Renal pelvis (tissue), 4 donors: Measurements from ENCODE around the gene HYAL2. TPM values are rescaled to one million over a fixed set of nuclear protein-coding genes. Genes with fewer than 3 reads are reported as not detected.
"Not testable (repeated sequence)": the region's sequence is repeated elsewhere in the genome, so short reads cannot be mapped to it uniquely, and the experiment has no call there.

Experiments
- DNase-seq: peaks from one replicate; pipeline ENCODE4 v3.0.0-alpha.2; 2013
- polyA plus RNA-seq, 3 donors: library from polyadenylated mRNA; unstranded; fragments of 120-200 nt; gene quantifications; one replicate each; pipeline ENCODE4 v1.2.1, GENCODE V29; 2013; ENCODE audit not compliant: insufficient read length in 3 of 3

Gene HYAL2
- polyA plus RNA-seq, 3 donors, result 65.4 to 95.1 (median 80.3) TPM

DNA sequence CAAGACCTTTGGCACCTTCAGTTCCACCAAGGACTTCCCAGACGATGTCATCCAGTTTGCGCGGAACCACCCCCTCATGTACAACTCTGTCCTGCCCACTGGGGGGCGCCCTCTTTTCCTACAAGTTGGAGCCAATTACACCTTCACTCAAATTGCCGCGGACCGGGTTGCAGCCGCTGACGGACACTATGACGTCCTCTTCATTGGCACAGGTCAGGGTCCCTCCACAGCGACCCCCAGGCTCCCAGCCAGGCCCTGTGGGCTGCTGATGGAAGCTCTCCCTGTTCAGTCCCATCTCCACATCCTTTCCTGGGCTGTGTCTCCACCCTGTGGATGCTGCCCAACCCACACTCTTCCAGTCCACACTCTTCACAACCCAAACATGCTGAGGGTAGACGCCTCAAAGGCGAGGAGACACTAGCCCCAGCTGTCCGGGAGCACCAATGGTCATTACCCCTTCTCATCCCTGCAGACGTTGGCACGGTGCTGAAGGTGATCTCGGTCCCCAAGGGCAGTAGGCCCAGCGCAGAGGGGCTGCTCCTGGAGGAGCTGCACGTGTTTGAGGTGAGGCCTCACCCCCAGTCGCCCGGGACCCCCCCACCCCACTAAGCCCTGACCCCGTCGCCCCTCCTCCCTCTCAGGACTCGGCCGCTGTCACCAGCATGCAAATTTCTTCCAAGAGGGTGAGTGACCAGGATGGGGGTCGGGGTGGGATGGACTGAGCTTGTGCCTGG, 48.0 kb downstream of the HYAL2 start:
- DNase-seq, result no peak

GRCh38 chr3:50273689-50274065, 48.9 kb downstream of the HYAL2 start:
- no peak for DNase-seq

- DNase-seq, result peak; percentile 78
Observed at GRCh38 chr3:50272911-50273688, 49.4 kb downstream of the HYAL2 start.

GRCh38 chr3:50272538-50272910, 50.0 kb downstream of the HYAL2 start:
- DNase-seq, result not testable (repeated sequence)

DNA sequence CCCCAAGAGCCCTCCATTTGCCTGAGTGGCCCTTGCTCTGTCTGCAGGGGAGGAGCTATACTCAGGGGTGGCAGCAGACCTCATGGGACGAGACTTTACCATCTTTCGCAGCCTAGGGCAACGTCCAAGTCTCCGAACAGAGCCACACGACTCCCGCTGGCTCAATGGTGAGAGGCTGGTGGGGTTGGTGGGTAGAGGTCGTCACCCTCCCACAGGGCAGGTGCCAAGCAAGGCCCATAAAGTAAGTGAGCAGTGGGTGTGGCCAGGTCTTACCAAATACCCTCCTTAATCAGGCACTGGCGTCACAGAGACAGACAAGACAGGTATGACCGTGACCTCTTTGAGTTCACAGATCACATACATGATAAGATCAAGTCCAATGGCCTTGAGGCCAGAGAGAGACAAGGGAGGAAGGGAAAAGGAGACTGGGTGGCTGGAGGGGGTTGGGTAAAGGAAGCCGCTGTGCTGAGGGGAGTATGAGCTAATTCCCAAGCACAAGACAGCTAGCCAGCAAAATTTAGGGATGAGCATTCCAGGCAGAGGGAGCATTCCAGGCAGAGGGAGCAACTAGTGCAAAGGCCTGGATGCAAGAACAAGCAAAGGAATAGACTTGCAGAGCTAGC, 51.1 kb downstream of the HYAL2 start:
- no peak for DNase-seq

DNA sequence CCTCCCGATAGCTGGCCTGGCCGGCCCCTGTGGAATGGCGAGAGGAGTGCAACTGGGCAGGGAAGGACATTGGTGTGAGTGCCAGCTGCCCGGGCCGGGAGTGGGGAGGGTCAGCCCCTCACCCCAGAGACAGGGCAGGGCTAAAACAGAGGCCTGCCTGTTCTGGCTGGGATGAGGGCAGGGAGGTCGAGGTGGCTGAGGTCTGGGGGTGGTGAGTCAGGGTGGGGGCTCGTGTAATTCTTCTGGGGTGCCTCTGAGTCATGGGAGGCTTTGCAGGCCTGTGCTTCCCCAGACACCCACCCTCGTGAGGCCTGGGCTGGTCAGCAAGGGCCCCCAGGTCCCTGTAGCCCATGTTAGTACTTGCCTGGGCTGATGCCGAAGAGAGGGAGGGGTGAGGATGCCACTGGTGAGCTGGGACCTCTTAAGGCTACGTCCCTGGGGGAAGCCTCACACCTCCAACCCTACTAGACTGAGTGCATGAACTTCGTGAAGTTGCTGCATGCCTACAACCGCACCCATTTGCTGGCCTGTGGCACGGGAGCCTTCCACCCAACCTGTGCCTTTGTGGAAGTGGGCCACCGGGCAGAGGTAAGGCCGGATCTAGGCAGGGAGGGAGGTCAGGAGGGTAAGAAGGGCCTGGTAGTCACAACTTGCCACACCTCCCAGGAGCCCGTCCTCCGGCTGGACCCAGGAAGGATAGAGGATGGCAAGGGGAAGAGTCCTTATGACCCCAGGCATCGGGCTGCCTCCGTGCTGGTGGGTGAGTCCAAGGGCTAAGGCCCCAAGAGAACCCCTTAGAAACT, 51.9 kb downstream of the HYAL2 start:
- no peak for DNase-seq

DNA sequence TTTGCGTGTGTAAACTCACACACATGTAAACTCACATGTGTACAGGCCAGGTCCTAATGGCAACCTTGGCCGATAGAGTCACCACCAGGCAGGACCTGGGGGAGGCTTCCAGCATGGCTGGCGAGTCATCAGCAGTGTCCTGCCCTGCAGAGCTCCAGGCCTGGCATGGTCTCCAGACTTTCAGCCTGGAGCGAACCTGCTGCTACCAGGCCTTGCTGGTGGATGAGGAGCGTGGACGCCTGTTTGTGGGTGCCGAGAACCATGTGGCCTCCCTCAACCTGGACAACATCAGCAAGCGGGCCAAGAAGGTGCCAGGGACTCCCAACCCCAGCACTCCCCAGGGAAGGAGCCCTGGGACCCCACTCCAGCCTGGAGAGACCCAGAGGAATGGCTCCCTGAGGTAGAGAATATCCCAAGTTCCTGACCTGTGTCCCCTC, 52.5 kb downstream of the HYAL2 start:
- no peak for DNase-seq

- DNase-seq, result no peak
Observed at GRCh38 chr3:50269460-50269859, 53.1 kb downstream of the HYAL2 start.

DNA sequence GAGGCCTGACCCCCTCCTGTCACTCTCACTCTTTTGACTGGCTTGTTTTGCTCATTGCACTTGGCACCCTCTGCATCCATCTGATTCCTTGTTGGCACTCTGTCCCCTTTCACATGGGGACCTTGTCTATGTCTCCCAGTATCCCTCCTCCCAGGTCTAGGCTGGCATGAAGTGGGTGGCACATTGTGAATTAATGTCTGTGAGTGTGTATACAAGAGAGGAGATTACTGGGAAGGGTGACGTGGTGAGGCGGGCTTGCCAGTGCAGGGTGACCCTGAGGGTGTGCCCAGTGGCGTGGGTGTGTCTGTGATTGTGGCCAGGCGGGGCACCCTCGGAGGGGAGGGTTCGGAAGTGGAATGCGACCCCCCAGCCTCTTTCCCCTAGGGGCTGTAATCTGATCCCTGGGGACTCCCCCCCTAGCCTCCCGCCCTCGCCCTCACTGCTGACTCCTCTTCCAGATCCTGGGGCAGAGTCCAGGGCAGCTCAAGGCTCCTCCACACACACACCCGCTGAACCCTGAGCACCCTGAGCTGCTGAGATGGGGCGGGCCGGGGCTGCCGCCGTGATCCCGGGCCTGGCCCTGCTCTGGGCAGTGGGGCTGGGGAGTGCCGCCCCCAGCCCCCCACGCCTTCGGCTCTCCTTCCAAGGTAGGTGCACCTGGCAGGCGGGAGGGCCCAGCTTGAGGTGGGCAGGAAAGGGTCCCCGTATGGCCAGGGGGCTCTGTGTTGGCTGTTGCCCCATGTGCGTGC, 53.7 kb downstream of the HYAL2 start, which contains the start of gene SEMA3B:
SEMA3B (plus strand) TSS at position 445 of the 749 bp plus-strand sequence; CDS start at position 539, 94 bp downstream.
- peak; percentile 72 for DNase-seq

DNA sequence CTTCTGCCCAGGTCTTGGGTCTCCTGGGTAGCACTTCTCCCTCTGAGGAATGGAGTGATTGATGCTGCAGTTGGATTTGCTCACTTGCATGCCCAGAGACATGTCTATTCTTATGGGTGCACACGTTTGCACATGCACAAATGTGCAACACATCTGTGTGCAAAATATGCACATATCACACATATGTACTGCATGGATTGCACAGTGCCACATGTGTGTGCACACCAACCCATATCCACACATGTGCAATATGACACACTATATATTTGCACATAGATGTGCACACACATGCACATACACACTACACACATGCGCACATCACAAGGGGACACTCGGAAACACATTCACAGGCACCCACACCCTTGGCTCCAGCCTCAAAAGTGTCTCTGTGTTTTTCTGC, 54.3 kb downstream of the HYAL2 start:
- no peak for DNase-seq

Other genes starting within 250 kb of the HYAL2 start
- gene RBM5, start 233.8 kb downstream of the HYAL2 start, polyA plus RNA-seq, result 100 to 1,000 TPM; 250 to 390 (median 367) TPM
- gene SEMA3F, start 167.4 kb downstream of the HYAL2 start, polyA plus RNA-seq, result 10 to 100 TPM; 75.3 to 87.7 (median 78.6) TPM
- under 1 TPM in 1 of 3 donors, not detected in 2; 0.03 TPM for gene GNAT1, start 131.1 kb downstream of the HYAL2 start, polyA plus RNA-seq
- 1 to 10 TPM; 8.3 to 9.4 (median 9.1) TPM for gene SLC38A3, start 117.5 kb downstream of the HYAL2 start, polyA plus RNA-seq
- 100 to 1,000 TPM; 191 to 239 (median 193) TPM for gene GNAI2, start 86.5 kb downstream of the HYAL2 start, polyA plus RNA-seq
- gene SEMA3B, start 53.6 kb downstream of the HYAL2 start, polyA plus RNA-seq, result 100 to 1,000 TPM; 100 to 126 (median 122) TPM
- 1 to 10 TPM in 1 of 3 donors, under 1 TPM in 2; 0.31 to 1.5 (median 0.69) TPM for gene LSMEM2, start 43.7 kb downstream of the HYAL2 start, polyA plus RNA-seq
- 10 to 100 TPM; 44.4 to 52.2 (median 51.1) TPM for gene IFRD2, start 30.3 kb downstream of the HYAL2 start, polyA plus RNA-seq
- gene HYAL3, start 23.3 kb downstream of the HYAL2 start, polyA plus RNA-seq, result 1 to 10 TPM; 3.9 to 5.7 (median 4.0) TPM
- 10 to 100 TPM in 2 of 3 donors, 1 to 10 TPM in 1; 8.5 to 11.1 (median 10.5) TPM for gene NAA80, start 23.3 kb downstream of the HYAL2 start, polyA plus RNA-seq
- gene HYAL1, start 19.2 kb downstream of the HYAL2 start, polyA plus RNA-seq, result 1 to 10 TPM; 6.1 to 9.4 (median 7.7) TPM
- 10 to 100 TPM; 23.8 to 29.8 (median 28.0) TPM for gene TUSC2, start 5.5 kb upstream of the HYAL2 start, polyA plus RNA-seq
- 10 to 100 TPM; 21.0 to 22.6 (median 21.5) TPM for gene RASSF1, start 18.1 kb upstream of the HYAL2 start, polyA plus RNA-seq
- gene ZMYND10, start 23.0 kb upstream of the HYAL2 start, polyA plus RNA-seq, result 1 to 10 TPM; 3.4 to 4.5 (median 3.9) TPM
- 10 to 100 TPM; 29.2 to 32.9 (median 32.3) TPM for gene NPRL2, start 28.0 kb upstream of the HYAL2 start, polyA plus RNA-seq
- gene CYB561D2, start 28.1 kb upstream of the HYAL2 start, polyA plus RNA-seq, result 10 to 100 TPM; 16.8 to 17.9 (median 17.7) TPM
- 10 to 100 TPM; 38.7 to 50.1 (median 45.9) TPM for gene TMEM115, start 36.8 kb upstream of the HYAL2 start, polyA plus RNA-seq
- 10 to 100 TPM; 17.2 to 18.3 (median 17.9) TPM for gene CACNA2D2, start 180.9 kb upstream of the HYAL2 start, polyA plus RNA-seq
- 10 to 100 TPM; 15.7 to 21.2 (median 16.9) TPM for gene C3orf18, start 245.0 kb upstream of the HYAL2 start, polyA plus RNA-seq
- gene HEMK1, start 246.8 kb upstream of the HYAL2 start, polyA plus RNA-seq, result 10 to 100 TPM; 24.0 to 33.4 (median 27.9) TPM